ENCODE measurements around the gene COL6A1.

DNA sequence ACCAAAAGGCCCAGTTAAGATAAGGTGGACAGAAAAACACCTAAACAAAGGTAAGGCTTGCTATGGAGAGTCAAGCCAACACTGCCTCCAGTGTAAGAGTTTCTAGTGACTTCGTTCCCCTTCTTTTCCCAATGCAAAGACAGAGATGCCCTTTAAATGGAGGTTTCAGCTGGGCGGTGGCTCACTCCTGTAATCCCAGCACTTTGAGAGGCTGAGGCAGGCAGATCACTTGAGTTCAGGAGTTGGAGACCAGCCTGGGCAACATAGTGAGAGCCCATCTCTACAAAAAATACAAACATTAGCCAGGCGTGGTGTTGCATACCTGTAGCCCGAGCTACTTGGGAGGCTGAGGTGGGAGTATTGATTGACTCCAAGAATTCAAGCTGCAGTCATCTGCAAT is 24.0 kb upstream of the COL6A1 start:
- no peak for TF ChIP-seq REST (IDR thresholded peaks at IDR 0.05; ENCODE audit: insufficient read depth in 1 of 2, low read depth in 2 of 2, low read length in 2 of 2)
- no peak for TF ChIP-seq POLR2AphosphoS5 (IDR thresholded peaks at IDR 0.05; ENCODE audit: low read depth, low read length)
- no peak for TF ChIP-seq TAF1 (IDR thresholded peaks at IDR 0.05; ENCODE audit: borderline replicate concordance, insufficient read depth, low read length)
- TF ChIP-seq SIN3A (IDR thresholded peaks at IDR 0.05; ENCODE audit: borderline replicate concordance, insufficient read depth, low read length): no peak
- TF ChIP-seq FOXP2 (optimal IDR thresholded peaks at IDR 0.05; ENCODE audit: borderline replicate concordance, extremely low read depth, extremely low read length, insufficient read depth): no peak

All from PFSK-1 (cell line).